ENCODE results near the gene VSX1.

The VSX1 gene

DNA sequence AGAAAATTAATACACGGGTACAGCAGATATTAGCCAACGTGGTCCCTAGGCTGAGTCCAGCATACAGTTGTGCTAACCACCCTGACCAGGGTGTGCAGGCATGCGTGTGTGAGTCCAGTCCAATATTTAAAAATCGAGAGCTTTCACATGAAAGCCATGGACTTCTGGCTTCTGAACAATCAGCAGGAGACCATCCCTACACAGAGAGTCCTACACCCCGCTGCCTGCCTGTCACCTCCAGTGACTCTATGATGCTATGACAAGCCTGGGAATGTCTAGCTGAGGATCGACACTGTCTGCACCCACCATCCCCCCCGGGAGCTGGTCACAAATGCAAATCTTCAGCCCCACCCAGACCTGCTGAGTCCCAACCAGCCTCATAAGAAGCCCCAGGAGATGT lies 31.9 kb downstream of the VSX1 start:
- Histone ChIP-seq H3K36me3 (ENCODE audit: control insufficient read depth in 2 of 2, insufficient read depth in 1 of 2, low read length in 2 of 2) (peaks cover 0 to 7% of the 10 kb centered on the region in 2 experiments; a peak in 1 of 3 replicates), H3K4me1 (ENCODE audit: control insufficient read depth, insufficient read depth, low read length) (no peaks in the 10 kb centered on the region), H3K4me3 (ENCODE audit: low read depth, low read length) (no peak overlapping the region), H3K9me3 (ENCODE audit: control insufficient read depth, insufficient read depth, low read depth, low read length) (no peaks in the 10 kb centered on the region), H3K27ac (ENCODE audit: extremely low read depth, low read depth, low read length) (no peak overlapping the region)
- CTCF ChIA-PET: no interaction called here
- no peak for TF ChIP-seq ZNF311 (tag by site-specific recombination; IDR thresholded peaks at IDR 0.05; ENCODE audit: borderline replicate concordance)
- TF ChIP-seq ZNF221 (tag by site-specific recombination; IDR thresholded peaks at IDR 0.05; ENCODE audit: borderline replicate concordance): no peak
- TF ChIP-seq SP7 (tag by site-specific recombination; IDR thresholded peaks at IDR 0.05): no peak
- TF ChIP-seq ZNF114 (tag by site-specific recombination; IDR thresholded peaks at IDR 0.05): no peak
- TF ChIP-seq ZNF664 (tag by site-specific recombination; IDR thresholded peaks at IDR 0.05): no peak
- no peak for TF ChIP-seq ZNF658 (tag by site-specific recombination; IDR thresholded peaks at IDR 0.05)
- TF ChIP-seq ZNF558 (tag by site-specific recombination; IDR thresholded peaks at IDR 0.05): no peak
- TF ChIP-seq, protein P1, sequence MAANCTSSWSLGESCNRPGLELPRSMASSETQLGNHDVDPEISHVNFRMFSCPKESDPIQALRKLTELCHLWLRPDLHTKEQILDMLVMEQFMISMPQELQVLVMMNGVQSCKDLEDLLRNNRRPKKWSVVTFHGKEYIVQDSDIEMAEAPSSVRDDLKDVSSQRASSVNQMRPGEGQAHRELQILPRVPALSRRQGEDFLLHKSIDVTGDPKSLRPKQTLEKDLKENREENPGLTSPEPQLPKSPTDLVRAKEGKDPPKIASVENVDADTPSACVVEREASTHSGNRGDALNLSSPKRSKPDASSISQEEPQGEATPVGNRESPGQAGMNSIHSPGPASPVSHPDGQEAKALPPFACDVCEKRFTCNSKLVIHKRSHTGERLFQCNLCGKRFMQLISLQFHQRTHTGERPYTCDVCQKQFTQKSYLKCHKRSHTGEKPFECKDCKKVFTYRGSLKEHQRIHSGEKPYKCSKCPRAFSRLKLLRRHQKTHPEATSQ (tag by site-specific recombination; IDR thresholded peaks at IDR 0.05): no peak
- TF ChIP-seq, protein P2, sequence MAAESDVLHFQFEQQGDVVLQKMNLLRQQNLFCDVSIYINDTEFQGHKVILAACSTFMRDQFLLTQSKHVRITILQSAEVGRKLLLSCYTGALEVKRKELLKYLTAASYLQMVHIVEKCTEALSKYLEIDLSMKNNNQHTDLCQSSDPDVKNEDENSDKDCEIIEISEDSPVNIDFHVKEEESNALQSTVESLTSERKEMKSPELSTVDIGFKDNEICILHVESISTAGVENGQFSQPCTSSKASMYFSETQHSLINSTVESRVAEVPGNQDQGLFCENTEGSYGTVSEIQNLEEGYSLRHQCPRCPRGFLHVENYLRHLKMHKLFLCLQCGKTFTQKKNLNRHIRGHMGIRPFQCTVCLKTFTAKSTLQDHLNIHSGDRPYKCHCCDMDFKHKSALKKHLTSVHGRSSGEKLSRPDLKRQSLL (tag by site-specific recombination; IDR thresholded peaks at IDR 0.05): no peak
- no peak for TF ChIP-seq IKZF3 (tag by site-specific recombination; IDR thresholded peaks at IDR 0.05)
- TF ChIP-seq ZNF785 (tag by site-specific recombination; IDR thresholded peaks at IDR 0.05): no peak
- no peak for TF ChIP-seq HOXA7 (CRISPR knock-in tag; IDR thresholded peaks at IDR 0.05; ENCODE audit: borderline replicate concordance)
- no peak for TF ChIP-seq SALL2 (tag by site-specific recombination; IDR thresholded peaks at IDR 0.05; ENCODE audit: borderline replicate concordance)
- TF ChIP-seq KLF16 (tag by site-specific recombination; IDR thresholded peaks at IDR 0.05): no peak
- no peak for TF ChIP-seq ZNF266 (tag by site-specific recombination; IDR thresholded peaks at IDR 0.05; ENCODE audit: low read depth)
- TF ChIP-seq, protein P3, sequence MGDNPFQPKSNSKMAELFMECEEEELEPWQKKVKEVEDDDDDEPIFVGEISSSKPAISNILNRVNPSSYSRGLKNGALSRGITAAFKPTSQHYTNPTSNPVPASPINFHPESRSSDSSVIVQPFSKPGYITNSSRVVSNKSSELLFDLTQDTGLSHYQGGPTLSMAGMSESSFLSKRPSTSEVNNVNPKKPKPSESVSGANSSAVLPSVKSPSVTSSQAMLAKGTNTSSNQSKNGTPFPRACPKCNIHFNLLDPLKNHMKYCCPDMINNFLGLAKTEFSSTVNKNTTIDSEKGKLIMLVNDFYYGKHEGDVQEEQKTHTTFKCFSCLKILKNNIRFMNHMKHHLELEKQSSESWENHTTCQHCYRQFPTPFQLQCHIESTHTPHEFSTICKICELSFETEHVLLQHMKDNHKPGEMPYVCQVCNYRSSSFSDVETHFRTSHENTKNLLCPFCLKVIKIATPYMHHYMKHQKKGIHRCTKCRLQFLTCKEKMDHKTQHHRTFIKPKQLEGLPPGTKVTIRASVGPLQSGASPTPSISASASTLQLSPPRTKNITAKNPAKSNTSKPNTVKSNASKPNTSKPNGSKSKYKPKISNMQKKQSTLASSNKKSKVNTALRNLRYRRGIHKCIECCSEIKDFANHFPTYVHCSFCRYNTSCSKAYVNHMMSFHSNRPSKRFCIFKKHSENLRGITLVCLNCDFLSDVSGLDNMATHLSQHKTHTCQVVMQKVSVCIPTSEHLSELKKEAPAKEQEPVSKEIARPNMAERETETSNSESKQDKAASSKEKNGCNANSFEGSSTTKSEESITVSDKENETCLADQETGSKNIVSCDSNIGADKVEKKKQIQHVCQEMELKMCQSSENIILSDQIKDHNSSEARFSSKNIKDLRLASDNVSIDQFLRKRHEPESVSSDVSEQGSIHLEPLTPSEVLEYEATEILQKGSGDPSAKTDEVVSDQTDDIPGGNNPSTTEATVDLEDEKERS (tag by site-specific recombination; IDR thresholded peaks at IDR 0.05): no peak
- TF ChIP-seq, protein P4, sequence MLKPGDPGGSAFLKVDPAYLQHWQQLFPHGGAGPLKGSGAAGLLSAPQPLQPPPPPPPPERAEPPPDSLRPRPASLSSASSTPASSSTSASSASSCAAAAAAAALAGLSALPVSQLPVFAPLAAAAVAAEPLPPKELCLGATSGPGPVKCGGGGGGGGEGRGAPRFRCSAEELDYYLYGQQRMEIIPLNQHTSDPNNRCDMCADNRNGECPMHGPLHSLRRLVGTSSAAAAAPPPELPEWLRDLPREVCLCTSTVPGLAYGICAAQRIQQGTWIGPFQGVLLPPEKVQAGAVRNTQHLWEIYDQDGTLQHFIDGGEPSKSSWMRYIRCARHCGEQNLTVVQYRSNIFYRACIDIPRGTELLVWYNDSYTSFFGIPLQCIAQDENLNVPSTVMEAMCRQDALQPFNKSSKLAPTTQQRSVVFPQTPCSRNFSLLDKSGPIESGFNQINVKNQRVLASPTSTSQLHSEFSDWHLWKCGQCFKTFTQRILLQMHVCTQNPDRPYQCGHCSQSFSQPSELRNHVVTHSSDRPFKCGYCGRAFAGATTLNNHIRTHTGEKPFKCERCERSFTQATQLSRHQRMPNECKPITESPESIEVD (tag by site-specific recombination; IDR thresholded peaks at IDR 0.05): no peak
- TF ChIP-seq, protein P5, sequence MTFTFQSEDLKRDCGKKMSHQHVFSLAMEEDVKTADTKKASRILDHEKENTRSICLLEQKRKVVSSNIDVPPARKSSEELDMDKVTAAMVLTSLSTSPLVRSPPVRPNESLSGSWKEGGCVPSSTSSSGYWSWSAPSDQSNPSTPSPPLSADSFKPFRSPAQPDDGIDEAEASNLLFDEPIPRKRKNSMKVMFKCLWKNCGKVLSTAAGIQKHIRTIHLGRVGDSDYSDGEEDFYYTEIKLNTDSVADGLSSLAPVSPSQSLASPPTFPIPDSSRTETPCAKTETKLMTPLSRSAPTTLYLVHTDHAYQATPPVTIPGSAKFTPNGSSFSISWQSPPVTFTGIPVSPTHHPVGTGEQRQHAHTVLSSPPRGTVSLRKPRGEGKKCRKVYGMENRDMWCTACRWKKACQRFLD (tag by site-specific recombination; IDR thresholded peaks at IDR 0.05): no peak
- TF ChIP-seq ZNF292 (tag by site-specific recombination; IDR thresholded peaks at IDR 0.05; ENCODE audit: borderline replicate concordance, low read depth): no peak
- TF ChIP-seq GLI4 (tag by site-specific recombination; IDR thresholded peaks at IDR 0.05): no peak
- POLR2A ChIA-PET: no interaction called here

Measured in HEK293 (cell line).